HEK293 (cell line): ENCODE data around the gene VAV3.

Experiments used
- CTCF ChIA-PET: fragments of 350-600 bp; formaldehyde crosslinking; extraction: SDS; loops from one replicate; lab custom pipeline; 2021; ENCODE audit warnings: antibody characterized with exemption; lab: Yijun Ruan, JAX
- POLR2A ChIA-PET: fragments of 300-600 bp; formaldehyde crosslinking; extraction: SDS; loops from one replicate; lab custom pipeline; 2020; ENCODE audit warnings: antibody characterized with exemption, inconsistent platforms; lab: Yijun Ruan, JAX
- H3K27ac ChIP-seq: fragments of 200-500 bp; sonication (Bioruptor generic); 2 replicates; pipeline ENCODE4 v1.5.1; 2014; ENCODE audit warnings: low read depth, low read length, control low read depth, inconsistent platforms; ENCODE audit errors: extremely low read depth
- H3K36me3 ChIP-seq, 2 experiments: fragments of 200-500 bp in 1 of 2; sonication (Bioruptor generic) in 1 of 2; 1 replicate in 1 of 2; 2 replicates in 1 of 2; pipeline ENCODE4 v1.5.1; 2014 to 2017; ENCODE audit warnings: inconsistent platforms in 2 of 2, low read length in 2 of 2; ENCODE audit not compliant: control insufficient read depth in 2 of 2, insufficient read depth in 1 of 2
- H3K4me1 ChIP-seq: fragments of 200-500 bp; sonication (Bioruptor generic); 2 replicates; pipeline ENCODE4 v1.5.1; 2014; ENCODE audit warnings: mild to moderate bottlenecking, low read length, inconsistent platforms; ENCODE audit not compliant: control insufficient read depth, insufficient read depth
- H3K4me3 ChIP-seq: 2 replicates; pipeline ENCODE4 v1.5.1; 2011; ENCODE audit warnings: low read depth, mild to moderate bottlenecking, control low read depth, low read length, moderate library complexity
- H3K9me3 ChIP-seq: fragments of 200-500 bp; sonication (Bioruptor generic); 2 replicates; pipeline ENCODE4 v1.5.1; 2014; ENCODE audit warnings: low read depth, low read length, inconsistent platforms; ENCODE audit not compliant: control insufficient read depth, insufficient read depth
- ATF2 ChIP-seq: fragments of 450-650 bp; formaldehyde crosslinking; IDR thresholded peaks from 2 replicates; pipeline ENCODE4 v1.5.1; 2016; ENCODE audit warnings: missing biosample characterization, missing genetic modification characterization, low read depth
- KLF8 ChIP-seq: fragments of 450-650 bp; formaldehyde crosslinking; IDR thresholded peaks from 2 replicates; pipeline ENCODE4 v1.5.1; 2016; ENCODE audit warnings: missing biosample characterization, missing genetic modification characterization
- PBX3 ChIP-seq: sonication (generic); formaldehyde crosslinking; IDR thresholded peaks from 2 replicates; pipeline ENCODE4 v1.8.1; 2022; ENCODE audit warnings: mild to moderate bottlenecking, moderate library complexity, missing genetic modification reagents
- REST ChIP-seq: fragments of 450-650 bp; formaldehyde crosslinking; IDR thresholded peaks from 2 replicates; pipeline ENCODE4 v1.5.1; 2016; ENCODE audit warnings: missing biosample characterization, missing genetic modification characterization
- ZNF138 ChIP-seq: fragments of 450-650 bp; formaldehyde crosslinking; IDR thresholded peaks from 2 replicates; pipeline ENCODE4 v1.5.1; 2016; ENCODE audit warnings: missing biosample characterization, missing genetic modification characterization, borderline replicate concordance
- ZNF155 ChIP-seq: fragments of 450-650 bp; formaldehyde crosslinking; IDR thresholded peaks from 2 replicates; pipeline ENCODE4 v1.5.1; 2016; ENCODE audit warnings: missing biosample characterization, missing genetic modification characterization
- ZNF16 ChIP-seq: fragments of 450-650 bp; formaldehyde crosslinking; IDR thresholded peaks from 2 replicates; pipeline ENCODE4 v1.5.1; 2016; ENCODE audit warnings: low read depth, missing biosample characterization, missing genetic modification characterization
- ZNF248 ChIP-seq: fragments of 450-650 bp; formaldehyde crosslinking; IDR thresholded peaks from 2 replicates; pipeline ENCODE4 v1.5.1; 2017; ENCODE audit warnings: missing biosample characterization, missing genetic modification characterization
- ZNF362 ChIP-seq: fragments of 450-650 bp; formaldehyde crosslinking; IDR thresholded peaks from 2 replicates; pipeline ENCODE4 v1.5.1; 2016; ENCODE audit warnings: missing biosample characterization, missing genetic modification characterization
- ZNF366 ChIP-seq: fragments of 450-650 bp; formaldehyde crosslinking; conservative IDR thresholded peaks from 2 replicates; pipeline ENCODE4 v1.5.1; 2016; ENCODE audit warnings: missing biosample characterization, missing genetic modification characterization
- ZNF394 ChIP-seq: fragments of 450-650 bp; formaldehyde crosslinking; IDR thresholded peaks from 2 replicates; pipeline ENCODE4 v1.5.1; 2016; ENCODE audit warnings: missing biosample characterization, missing genetic modification characterization, mild to moderate bottlenecking, moderate library complexity, borderline replicate concordance
- ZNF416 ChIP-seq: fragments of 450-650 bp; formaldehyde crosslinking; IDR thresholded peaks from 2 replicates; pipeline ENCODE4 v1.5.1; 2016; ENCODE audit warnings: missing biosample characterization, missing genetic modification characterization
- ZNF585B ChIP-seq: fragments of 450-650 bp; formaldehyde crosslinking; IDR thresholded peaks from 2 replicates; pipeline ENCODE4 v1.5.1; 2016; ENCODE audit warnings: missing biosample characterization, missing genetic modification characterization
- ZNF626 ChIP-seq: fragments of 450-650 bp; sonication (Bioruptor Pico); formaldehyde crosslinking; IDR thresholded peaks from 2 replicates; pipeline ENCODE4 v1.5.1; 2018; ENCODE audit warnings: missing biosample characterization, missing genetic modification characterization, inconsistent platforms
- ZNF658 ChIP-seq: fragments of 450-650 bp; formaldehyde crosslinking; IDR thresholded peaks from 2 replicates; pipeline ENCODE4; 2016; ENCODE audit warnings: missing biosample characterization, missing genetic modification characterization
- ZNF664 ChIP-seq: fragments of 450-650 bp; formaldehyde crosslinking; IDR thresholded peaks from 2 replicates; pipeline ENCODE4 v1.5.1; 2016; ENCODE audit warnings: missing biosample characterization, missing genetic modification characterization
- ZNF701 ChIP-seq: fragments of 450-650 bp; formaldehyde crosslinking; IDR thresholded peaks from 2 replicates; pipeline ENCODE4 v1.5.1; 2016; ENCODE audit warnings: missing biosample characterization, missing genetic modification characterization
- ZNF791 ChIP-seq: fragments of 450-650 bp; formaldehyde crosslinking; IDR thresholded peaks from 2 replicates; pipeline ENCODE4 v1.5.1; 2016; ENCODE audit warnings: missing biosample characterization, missing genetic modification characterization
- ZSCAN23 ChIP-seq: fragments of 450-650 bp; formaldehyde crosslinking; IDR thresholded peaks from 2 replicates; pipeline ENCODE4 v1.5.1; 2016; ENCODE audit warnings: missing biosample characterization, missing genetic modification characterization

VAV3 gene

GRCh38 chr1:107637101-107637500 lies 327.9 kb downstream of the VAV3 start:
- Histone ChIP-seq H3K4me1 (no peaks in the 10 kb centered on the region), H3K27ac (no peak overlapping the region), H3K36me3 (no peaks in the 10 kb centered on the region), H3K9me3 (no peaks in the 10 kb centered on the region), H3K4me3 (no peak overlapping the region)
- CTCF ChIA-PET: no interaction called here
- POLR2A ChIA-PET: no interaction called here
- no peak for TF ChIP-seq ZNF701 (tag by site-specific recombination)
- no peak for TF ChIP-seq REST (tag by site-specific recombination)
- no peak for TF ChIP-seq ZNF366 (tag by site-specific recombination)
- TF ChIP-seq ZNF394 (tag by site-specific recombination): no peak
- TF ChIP-seq KLF8 (tag by site-specific recombination): no peak
- TF ChIP-seq ZNF16 (tag by site-specific recombination): no peak
- TF ChIP-seq ZNF626 (tag by site-specific recombination): no peak
- TF ChIP-seq ZSCAN23 (tag by site-specific recombination): no peak
- TF ChIP-seq ZNF155 (tag by site-specific recombination): no peak
- TF ChIP-seq ZNF416 (tag by site-specific recombination): no peak
- TF ChIP-seq ZNF138 (tag by site-specific recombination): no peak
- TF ChIP-seq ZNF585B (tag by site-specific recombination): no peak
- no peak for TF ChIP-seq ZNF658
- TF ChIP-seq ZNF248 (tag by site-specific recombination): no peak

- POLR2A ChIA-PET: no interaction called here
- CTCF ChIA-PET: no interaction called here
Observed at GRCh38 chr1:107633596-107633995, 331.4 kb downstream of the VAV3 start.

More at GRCh38 chr1:107633596-107633995, 331.4 kb downstream of the VAV3 start:
- no peaks in the 10 kb centered on the region for H3K36me3 ChIP-seq
- no peaks in the 10 kb centered on the region for H3K9me3 ChIP-seq
- TF ChIP-seq ATF2 (tag by site-specific recombination) (no peak), PBX3 (CRISPR knock-in tag) (no peak), ZNF362 (no peak), ZNF791 (no peak), ZNF664 (tag by site-specific recombination) (no peak)
- TF ChIP-seq, all 188 proteins: peak for 0
- Histone ChIP-seq H3K27ac (no peak overlapping the region), H3K4me3 (no peak overlapping the region), H3K4me1 (no peaks in the 10 kb centered on the region)
